Neutrophil (primary cell): ENCODE data around the gene SMTN.

Experiments
- H3K27ac ChIP-seq: fragments of 200-600 bp; sonication (generic); 2 replicates; pipeline ENCODE4 v1.5.1; 2016; ENCODE audit warnings: mild to moderate bottlenecking, moderate library complexity
- H3K27me3 ChIP-seq: fragments of 200-600 bp; sonication (generic); 2 replicates; pipeline ENCODE4 v1.6.0; 2016; ENCODE audit warnings: mild to moderate bottlenecking
- H3K36me3 ChIP-seq: fragments of 200-600 bp; sonication (generic); 2 replicates; pipeline ENCODE4 v1.5.1; 2017
- H3K4me1 ChIP-seq, 2 experiments: fragments of 200-600 bp in 1 of 2; sonication (generic) in 1 of 2; 1 replicate in 1 of 2; 2 replicates in 1 of 2; pipeline versions ENCODE4 v1.5.1 to v1.6.1; 2013 to 2016; ENCODE audit warnings: low read depth in 1 of 2, low read length in 1 of 2, mild to moderate bottlenecking in 1 of 2, moderate library complexity in 1 of 2; ENCODE audit not compliant: control insufficient read depth in 1 of 2, insufficient read depth in 1 of 2
- H3K4me3 ChIP-seq, 2 experiments: fragments of 200-600 bp in 1 of 2; sonication (generic) in 1 of 2; 1 replicate in 1 of 2; 2 replicates in 1 of 2; pipeline ENCODE4 v1.5.1; 2013 to 2016; ENCODE audit warnings: low read depth in 1 of 2, low read length in 1 of 2, mild to moderate bottlenecking in 1 of 2, moderate library complexity in 1 of 2
- H3K9me3 ChIP-seq: fragments of 200-600 bp; sonication (generic); 2 replicates; pipeline ENCODE4 v1.5.1; 2016
- TF ChIP-seq, protein P1 (sequence below): fragments of 200-600 bp; sonication (generic); IDR thresholded peaks from 2 replicates; pipeline ENCODE4 v1.5.1; 2016; ENCODE audit warnings: antibody characterized with exemption

SMTN gene

DNA sequence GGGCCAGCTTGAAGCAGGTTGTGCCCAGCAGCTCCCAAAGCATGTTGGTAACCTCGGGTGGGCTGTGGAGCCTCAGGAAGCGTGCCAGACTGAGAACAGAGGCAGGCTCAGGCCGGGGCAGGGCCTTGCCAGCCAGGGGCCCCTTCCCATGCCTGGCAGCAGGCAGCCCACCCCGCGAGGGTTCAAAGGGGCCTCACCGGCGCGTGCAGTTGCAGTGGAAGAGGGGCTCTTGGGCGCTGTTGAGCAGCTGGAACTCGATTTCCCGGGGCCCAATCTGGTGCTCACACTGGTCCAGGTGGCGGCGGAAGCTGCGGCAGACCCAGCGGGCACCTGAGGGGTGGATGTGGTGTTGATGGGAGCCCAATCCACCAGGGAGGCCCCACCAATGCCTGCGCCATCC lies 55.6 kb downstream of the SMTN start:
- TF ChIP-seq, protein P1, sequence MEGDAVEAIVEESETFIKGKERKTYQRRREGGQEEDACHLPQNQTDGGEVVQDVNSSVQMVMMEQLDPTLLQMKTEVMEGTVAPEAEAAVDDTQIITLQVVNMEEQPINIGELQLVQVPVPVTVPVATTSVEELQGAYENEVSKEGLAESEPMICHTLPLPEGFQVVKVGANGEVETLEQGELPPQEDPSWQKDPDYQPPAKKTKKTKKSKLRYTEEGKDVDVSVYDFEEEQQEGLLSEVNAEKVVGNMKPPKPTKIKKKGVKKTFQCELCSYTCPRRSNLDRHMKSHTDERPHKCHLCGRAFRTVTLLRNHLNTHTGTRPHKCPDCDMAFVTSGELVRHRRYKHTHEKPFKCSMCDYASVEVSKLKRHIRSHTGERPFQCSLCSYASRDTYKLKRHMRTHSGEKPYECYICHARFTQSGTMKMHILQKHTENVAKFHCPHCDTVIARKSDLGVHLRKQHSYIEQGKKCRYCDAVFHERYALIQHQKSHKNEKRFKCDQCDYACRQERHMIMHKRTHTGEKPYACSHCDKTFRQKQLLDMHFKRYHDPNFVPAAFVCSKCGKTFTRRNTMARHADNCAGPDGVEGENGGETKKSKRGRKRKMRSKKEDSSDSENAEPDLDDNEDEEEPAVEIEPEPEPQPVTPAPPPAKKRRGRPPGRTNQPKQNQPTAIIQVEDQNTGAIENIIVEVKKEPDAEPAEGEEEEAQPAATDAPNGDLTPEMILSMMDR: no peak
- Histone ChIP-seq H3K36me3 (no peaks in the 10 kb centered on the region), H3K27ac (no peak overlapping the region), H3K27me3 (peaks cover 21% of the 10 kb centered on the region), H3K4me3 (no peak overlapping the region), H3K4me1 (peaks cover 0 to 3% of the 10 kb centered on the region in 2 experiments), H3K9me3 (no peaks in the 10 kb centered on the region)

DNA sequence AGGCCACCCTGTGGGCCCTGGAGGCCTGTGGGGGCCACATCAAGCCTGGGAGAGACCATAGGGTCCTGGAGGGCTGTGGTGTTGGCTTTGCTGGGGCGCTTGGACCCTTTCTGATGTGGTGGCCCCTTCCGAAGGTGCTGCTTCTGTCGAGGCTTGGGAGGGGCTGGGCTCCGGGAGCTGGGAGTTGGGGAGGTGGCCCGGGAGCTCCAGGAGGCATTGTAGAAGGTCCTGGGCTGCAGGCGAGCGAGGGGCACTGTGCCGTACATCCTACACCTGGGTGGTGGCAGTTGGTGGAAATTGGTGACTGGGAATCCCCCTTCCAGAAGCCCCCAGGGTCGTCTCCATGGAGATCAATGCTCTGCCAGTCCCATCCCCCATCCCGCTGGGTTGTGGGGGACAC lies 56.6 kb downstream of the SMTN start:
- Histone ChIP-seq H3K9me3 (no peaks in the 10 kb centered on the region), H3K4me1 (peaks cover 0 to 3% of the 10 kb centered on the region in 2 experiments), H3K27me3 (peaks cover 21% of the 10 kb centered on the region), H3K36me3 (no peaks in the 10 kb centered on the region), H3K4me3 (no peak overlapping the region), H3K27ac (no peak overlapping the region)
- TF ChIP-seq, protein P1: no peak

DNA sequence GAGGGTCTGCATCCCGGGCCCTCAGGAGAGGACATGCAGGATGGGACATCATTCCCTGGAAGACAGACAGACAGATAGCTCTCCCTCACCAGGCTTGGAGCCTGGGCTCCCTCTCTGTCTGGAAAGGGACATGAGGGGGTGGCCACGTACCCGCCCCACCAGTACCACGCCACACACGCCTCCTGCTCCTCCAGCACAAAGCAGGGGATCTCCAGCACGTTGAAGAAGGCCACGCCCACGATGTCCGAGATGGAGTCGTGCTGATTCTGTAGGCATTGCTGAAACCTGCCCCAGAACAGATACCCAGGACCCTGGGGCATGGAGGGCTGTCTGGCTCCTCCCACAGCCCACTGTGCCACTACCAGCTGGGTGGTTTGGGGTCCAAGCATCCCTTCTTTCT lies 57.0 kb downstream of the SMTN start:
- Histone ChIP-seq H3K4me3 (no peak overlapping the region), H3K9me3 (no peaks in the 10 kb centered on the region), H3K27me3 (peaks cover 21% of the 10 kb centered on the region), H3K36me3 (no peaks in the 10 kb centered on the region), H3K4me1 (peaks cover 0 to 3% of the 10 kb centered on the region in 2 experiments), H3K27ac (no peak overlapping the region)
- TF ChIP-seq, protein P1: no peak

DNA sequence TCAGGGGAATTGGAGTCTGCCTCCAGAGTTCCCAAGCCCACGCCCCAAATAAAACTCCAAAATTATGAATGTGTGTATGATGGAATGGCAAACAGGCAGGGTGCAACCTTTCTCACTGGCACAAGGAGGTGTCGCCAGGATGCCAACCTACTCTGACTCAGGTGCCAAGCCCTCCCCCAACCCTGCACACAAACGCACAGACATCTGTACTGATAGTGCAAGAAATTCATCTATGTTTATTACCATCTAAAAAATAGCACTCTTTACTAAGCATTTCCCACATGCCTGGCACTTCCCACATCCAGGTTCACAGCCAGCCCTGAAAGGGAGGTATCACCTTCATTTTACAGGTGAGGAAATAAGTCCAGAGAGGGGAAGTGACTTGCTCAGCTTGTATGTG lies 57.9 kb downstream of the SMTN start:
- no peaks in the 10 kb centered on the region for H3K36me3 ChIP-seq
- no peak overlapping the region for H3K27ac ChIP-seq
- H3K4me1 ChIP-seq: peaks cover 0 to 3% of the 10 kb centered on the region in 2 experiments
- TF ChIP-seq, protein P1: no peak
- no peaks in the 10 kb centered on the region for H3K9me3 ChIP-seq
- peaks cover 28% of the 10 kb centered on the region for H3K27me3 ChIP-seq
- no peak overlapping the region for H3K4me3 ChIP-seq

DNA sequence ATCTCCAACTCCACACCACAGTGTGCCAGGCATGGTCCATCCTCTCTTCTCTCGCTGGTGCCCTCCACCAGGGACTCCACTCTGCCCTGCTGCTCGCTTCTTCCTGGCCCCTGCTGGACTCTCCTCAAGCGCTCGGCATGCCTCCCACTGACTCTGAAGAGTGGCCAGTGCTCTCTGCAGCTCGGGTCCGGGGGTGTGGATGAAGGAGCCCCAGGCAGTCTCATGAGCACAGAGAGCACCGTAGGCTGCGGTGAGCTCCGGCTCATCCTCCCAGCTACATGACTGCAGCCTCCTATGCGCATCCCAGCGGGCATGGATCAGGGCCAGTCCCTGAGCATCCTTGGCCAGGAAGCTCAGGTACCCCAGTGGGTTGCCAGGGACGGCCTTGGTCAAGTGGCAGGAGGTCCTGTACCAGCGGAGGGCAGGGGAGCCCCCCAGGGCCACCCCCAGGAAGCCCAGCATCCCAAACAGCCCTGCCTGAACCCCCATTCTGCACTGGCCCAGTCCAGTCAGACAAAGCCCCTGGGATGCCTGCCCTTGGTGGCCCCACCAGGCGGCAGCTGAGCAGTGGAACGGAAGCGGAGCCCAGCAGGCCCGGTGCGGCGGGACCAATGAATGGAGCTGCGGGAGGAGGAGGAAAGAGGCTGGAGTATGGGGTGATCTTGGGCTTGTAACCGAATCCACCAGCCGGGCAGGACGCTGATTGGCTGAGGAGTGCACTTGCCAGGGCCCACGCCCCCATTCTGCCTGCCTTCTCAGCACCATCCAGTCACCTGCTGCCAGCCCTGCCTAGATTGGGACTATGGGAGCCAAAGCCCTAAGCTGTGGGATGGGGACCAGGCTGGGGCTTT lies 59.0 kb downstream of the SMTN start, which contains the start of gene PLA2G3:
Gene PLA2G3 (minus strand): TSS at position 643 of the 851 bp plus-strand sequence. CDS start 154 bp downstream, at position 489.
- TF ChIP-seq, protein P1: no peak
- Histone ChIP-seq H3K9me3 (no peaks in the 10 kb centered on the region), H3K4me3 (no peak within 1 kb of the TSS), H3K27me3 (peaks cover 28% of the 10 kb centered on the region), H3K36me3 (no peaks in the 10 kb centered on the region), H3K27ac (no peak within 1 kb of the TSS), H3K4me1 (peaks cover 0 to 3% of the 10 kb centered on the region in 2 experiments)
